ENCODE measurements around the gene AGXT.
"Not testable (repeated sequence)": the region's sequence is repeated elsewhere in the genome, so short reads cannot be mapped to it uniquely, and the experiment has no call there.

Gene AGXT

DNA sequence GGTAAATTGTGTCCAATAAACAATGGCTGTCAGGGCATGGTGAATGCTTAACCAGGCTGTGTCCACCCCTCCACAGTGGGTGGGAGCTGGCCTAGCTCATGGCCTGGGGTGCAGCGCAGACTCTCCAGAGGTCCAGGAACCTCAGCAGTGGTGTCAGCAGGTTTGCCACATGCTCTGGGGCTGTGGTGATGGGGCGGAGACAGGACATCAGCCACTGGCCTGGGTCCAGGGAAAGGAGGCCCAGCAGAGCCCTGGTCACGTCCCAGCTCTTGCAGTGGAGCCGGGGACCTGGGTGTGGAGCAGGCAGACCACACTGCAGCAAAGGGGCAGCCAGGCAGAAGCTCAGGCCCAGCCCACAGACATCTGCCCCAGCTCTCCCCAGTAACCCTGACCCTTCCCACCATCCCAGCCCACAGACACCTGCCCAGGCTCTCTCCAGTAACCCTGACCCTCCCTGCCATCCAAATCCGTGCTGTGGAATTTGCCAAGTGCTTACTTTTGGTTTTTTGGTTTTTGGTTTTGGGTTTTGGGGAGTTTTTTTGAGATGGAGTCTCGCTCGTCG lies 34.8 kb upstream of the AGXT start:
- Mint-ChIP-seq H3K4me3 (no peak overlapping the region), H3K27me3 (peaks cover 64% of the 10 kb centered on the region), H3K27ac (no peak overlapping the region), H3K36me3 (no peaks in the 10 kb centered on the region), H3K4me1 (peaks cover 7% of the 10 kb centered on the region), H3K9me3 (no peaks in the 10 kb centered on the region)
- no peak for DNase-seq
- CTCF ChIA-PET: no interaction called here

DNA sequence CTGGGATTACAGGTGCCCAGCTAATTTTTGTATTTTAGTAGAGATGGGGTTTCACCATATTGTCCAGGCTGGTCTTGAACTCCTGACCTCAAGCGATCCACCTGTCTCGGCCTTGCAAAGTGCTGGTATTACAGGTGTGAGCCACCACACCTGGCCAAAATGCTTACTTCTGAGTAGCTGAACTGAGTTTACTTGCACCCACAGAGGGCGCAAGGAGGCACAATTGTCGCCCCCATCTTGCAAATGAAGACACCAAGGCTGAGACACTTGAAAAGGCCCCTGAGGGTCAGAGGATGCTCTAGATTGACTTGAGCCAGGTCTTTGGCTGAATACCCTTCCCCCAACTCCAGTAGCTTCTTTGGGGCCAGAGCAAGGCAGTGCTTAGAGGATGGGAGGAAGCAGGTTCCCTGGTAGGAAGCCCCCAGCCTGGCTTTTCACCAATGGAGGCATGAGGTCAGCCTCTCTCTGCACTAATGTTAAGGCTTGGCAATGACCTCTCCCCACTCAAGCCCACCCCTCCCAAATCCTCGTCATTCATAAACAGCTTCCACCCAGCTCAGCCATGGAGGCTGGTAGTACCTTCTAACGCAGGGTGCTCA lies 34.1 kb upstream of the AGXT start:
- peaks cover 64% of the 10 kb centered on the region for H3K27me3 Mint-ChIP-seq
- CTCF ChIA-PET: no interaction called here
- no peak overlapping the region for H3K27ac Mint-ChIP-seq
- DNase-seq: no peak
- H3K4me3 Mint-ChIP-seq: no peak overlapping the region
- H3K4me1 Mint-ChIP-seq: peaks cover 7% of the 10 kb centered on the region
- H3K36me3 Mint-ChIP-seq: no peaks in the 10 kb centered on the region
- no peaks in the 10 kb centered on the region for H3K9me3 Mint-ChIP-seq

DNA sequence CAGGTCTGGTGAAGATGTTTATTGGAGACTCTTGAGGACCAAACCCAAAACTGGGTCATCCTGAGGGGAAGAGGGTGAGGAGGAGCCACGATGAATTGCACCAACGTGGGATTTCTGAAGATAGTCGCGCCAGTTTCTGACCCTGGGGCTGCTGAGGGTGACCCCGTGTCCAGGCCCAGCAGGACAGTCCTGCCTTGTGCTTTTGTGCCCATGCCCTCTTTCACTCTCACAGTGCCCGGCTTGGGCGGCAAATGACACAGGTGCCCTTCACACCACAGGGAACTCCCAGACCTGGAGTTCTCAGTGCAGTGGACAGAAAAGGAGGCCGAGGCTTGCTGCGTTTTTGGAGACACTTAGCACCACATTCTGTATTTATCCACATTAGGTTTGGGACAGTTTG lies 33.1 kb upstream of the AGXT start:
- Mint-ChIP-seq H3K4me3 (no peak overlapping the region), H3K9me3 (no peaks in the 10 kb centered on the region), H3K27ac (no peak overlapping the region), H3K27me3 (peaks cover 63% of the 10 kb centered on the region), H3K4me1 (peaks cover 7% of the 10 kb centered on the region), H3K36me3 (no peaks in the 10 kb centered on the region)
- DNase-seq: no peak
- CTCF ChIA-PET: no interaction called here

DNA sequence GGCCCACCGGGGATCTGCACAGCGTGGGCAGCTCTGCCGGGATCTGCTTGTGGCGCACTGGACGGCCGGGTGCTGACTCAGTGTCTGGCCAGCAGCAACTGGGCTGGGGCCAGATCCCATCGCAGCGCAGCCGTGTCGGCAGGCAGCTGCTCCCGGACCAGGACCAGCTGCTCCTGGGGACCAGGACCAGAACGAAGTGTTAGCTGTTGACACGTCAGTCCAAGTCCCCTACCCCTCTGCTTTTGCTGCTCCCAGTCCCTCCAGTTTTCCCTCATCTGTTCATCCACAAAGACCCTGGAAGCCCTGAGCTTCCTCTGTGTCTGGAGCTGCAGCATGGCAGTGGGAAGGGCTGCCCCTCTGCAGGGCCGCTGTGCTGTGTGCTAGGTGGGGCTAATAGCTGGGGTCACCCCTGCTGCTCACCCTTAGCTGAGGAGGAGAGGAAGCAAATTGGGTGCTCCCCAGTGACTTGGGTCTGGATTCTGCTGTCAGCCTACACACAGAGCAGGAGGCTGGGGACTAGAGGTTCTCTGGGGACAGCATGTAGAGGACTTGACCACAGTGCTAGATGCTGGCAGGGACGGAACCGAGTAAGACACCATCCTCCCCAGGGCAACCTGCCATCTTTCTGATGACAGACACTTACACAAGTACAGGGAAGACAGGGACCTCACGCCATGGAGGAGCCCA lies 31.7 kb upstream of the AGXT start:
- Mint-ChIP-seq H3K27me3 (peaks cover 61% of the 10 kb centered on the region), H3K4me3 (no peak overlapping the region), H3K36me3 (no peaks in the 10 kb centered on the region), H3K4me1 (peaks cover 2% of the 10 kb centered on the region), H3K27ac (no peak overlapping the region), H3K9me3 (no peaks in the 10 kb centered on the region)
- CTCF ChIA-PET: no interaction called here
- DNase-seq: no peak

DNA sequence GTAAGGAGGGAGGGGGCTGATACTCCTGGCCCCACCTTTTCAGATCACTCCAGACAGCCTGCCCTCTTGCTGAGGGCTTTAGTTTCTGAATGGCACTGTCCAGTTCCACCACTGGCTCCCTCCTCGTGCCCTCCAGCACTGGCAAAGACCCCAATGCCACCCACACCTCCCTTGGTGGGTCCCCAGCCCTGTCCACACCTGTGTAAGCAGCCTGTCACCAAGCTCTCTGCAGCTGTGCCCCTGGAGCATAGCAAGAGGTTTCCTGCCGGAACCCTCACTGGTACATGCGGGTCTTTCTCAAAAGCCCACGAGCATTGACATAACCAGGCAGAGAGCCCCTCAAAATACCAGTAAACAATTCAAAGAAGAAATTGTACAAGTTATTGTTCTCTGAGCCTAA lies 31.0 kb upstream of the AGXT start:
- H3K4me1 Mint-ChIP-seq: peaks cover 2% of the 10 kb centered on the region
- peaks cover 65% of the 10 kb centered on the region for H3K27me3 Mint-ChIP-seq
- DNase-seq: no peak
- CTCF ChIA-PET: no interaction called here
- H3K27ac Mint-ChIP-seq: no peak overlapping the region
- no peak overlapping the region for H3K4me3 Mint-ChIP-seq
- no peaks in the 10 kb centered on the region for H3K36me3 Mint-ChIP-seq
- no peaks in the 10 kb centered on the region for H3K9me3 Mint-ChIP-seq

DNA sequence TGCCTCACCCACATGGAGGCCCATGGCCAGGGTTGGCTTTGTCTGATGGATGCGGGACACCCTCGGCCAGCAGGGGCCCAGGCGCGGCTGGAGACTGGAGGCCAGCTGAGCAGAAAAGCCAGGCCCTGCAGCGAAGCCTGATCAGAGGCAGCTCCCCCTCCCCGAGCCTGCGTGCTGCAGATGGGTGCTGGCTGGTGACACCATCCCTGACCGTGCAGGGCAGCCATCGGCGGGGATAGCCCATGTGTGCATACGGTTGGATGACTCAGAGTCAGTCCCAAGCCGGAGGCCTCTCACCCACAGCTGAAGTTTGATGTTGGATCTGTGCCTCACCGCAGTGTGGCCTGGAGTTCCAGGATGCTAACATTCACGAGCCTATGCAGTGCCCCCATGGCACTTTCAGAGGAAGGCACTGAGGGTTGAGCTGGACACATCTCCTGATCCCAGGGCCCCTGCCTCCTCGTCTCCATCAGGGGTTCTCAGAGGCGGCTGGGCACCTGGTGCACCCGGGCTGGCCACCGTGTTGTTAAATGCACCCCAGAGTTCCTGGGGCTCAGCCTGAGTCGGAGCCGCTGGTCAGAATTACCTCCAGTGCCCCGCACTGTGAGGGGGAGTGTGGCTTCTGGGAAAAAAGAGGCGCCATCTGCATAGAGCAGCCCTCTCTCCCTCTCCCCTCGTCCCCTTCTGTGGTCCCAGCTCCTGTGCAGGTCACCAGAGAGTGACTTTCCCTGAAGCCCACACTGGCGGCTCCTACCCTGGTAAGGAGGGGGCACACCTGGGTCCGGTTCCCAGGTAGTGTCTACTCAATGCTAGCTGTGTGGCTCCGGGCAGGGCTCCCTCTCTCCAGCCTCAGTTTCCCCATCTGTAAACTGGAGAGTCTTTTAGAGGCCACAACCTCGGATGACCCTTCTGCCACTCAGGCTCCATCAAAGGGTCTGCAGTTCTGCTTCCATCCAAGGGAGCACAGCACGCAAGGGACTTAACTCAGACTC lies 29.2 kb upstream of the AGXT start:
- Mint-ChIP-seq H3K27me3 (peaks cover 55% of the 10 kb centered on the region), H3K4me1 (no peaks in the 10 kb centered on the region), H3K9me3 (no peaks in the 10 kb centered on the region), H3K36me3 (no peaks in the 10 kb centered on the region), H3K27ac (no peak overlapping the region), H3K4me3 (no peak overlapping the region)
- CTCF ChIA-PET: interaction anchor here (0.9 to 2.1 kb wide), 6 partner anchors 10 to 325 kb away, joined by 3 to 11 read pairs (median 4); partner anchors contain the start of gene CAPN10
- no peak for DNase-seq

DNA sequence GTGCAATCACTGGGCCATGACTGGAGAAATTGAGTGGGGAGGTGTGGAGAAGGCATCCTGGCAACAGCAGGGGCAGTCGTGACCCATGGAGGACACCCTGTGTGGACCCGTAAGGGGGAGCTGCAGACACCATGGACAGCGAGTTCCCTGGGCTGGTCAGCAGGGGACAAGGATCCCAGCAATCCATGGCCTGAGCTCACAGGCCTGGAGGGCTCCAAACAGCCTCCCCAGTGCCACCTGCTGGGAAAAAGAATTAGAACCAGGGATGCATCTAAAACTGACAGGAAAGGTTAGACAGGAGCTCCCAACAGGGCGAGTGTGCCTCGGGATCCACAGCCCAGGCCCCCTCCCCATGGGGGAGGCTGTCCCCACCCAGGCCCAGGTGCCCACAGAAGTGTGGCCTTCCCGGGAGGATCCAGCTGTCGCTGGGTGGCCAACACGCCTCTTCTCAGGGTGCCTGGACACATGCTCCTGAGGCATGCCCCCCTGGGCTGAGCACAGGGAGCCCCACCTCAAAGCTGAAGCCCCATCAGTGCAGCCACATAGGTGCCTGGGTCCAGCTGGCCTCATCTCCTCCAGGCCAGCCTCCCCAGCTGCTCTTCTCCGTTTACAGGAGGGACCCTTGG lies 28.1 kb upstream of the AGXT start:
- peaks cover 49% of the 10 kb centered on the region for H3K27me3 Mint-ChIP-seq
- no peak overlapping the region for H3K27ac Mint-ChIP-seq
- DNase-seq: peak; percentile 47
- H3K9me3 Mint-ChIP-seq: peaks cover 6% of the 10 kb centered on the region
- no peaks in the 10 kb centered on the region for H3K4me1 Mint-ChIP-seq
- CTCF ChIA-PET: interaction anchor here (0.9 to 2.1 kb wide), 6 partner anchors 9 to 326 kb away, joined by 3 to 11 read pairs (median 4); partner anchors contain the start of gene CAPN10
- H3K4me3 Mint-ChIP-seq: no peak overlapping the region
- H3K36me3 Mint-ChIP-seq: no peaks in the 10 kb centered on the region

DNA sequence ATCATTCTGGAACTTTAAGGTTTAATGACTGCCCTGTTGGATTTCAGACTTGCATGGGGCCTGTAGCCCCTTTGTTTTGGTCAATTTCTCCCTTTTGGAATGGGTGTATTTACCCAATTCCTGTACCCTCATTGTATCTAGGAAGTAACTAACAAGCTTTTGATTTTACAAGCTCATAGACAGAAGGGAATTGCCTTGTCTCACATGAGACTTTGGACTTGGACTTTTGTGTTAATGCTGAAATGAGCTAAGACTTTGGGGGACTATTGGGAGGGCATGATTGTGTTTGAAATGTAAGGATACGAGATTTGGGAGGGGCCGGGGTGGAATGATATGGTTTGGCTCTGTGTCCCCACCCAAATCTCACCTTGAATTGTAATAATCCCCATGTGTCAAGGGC lies 22.3 kb upstream of the AGXT start:
- H3K36me3 Mint-ChIP-seq, H3K27ac Mint-ChIP-seq, H3K9me3 Mint-ChIP-seq, H3K4me1 Mint-ChIP-seq, H3K4me3 Mint-ChIP-seq, DNase-seq, CTCF ChIA-PET: not testable (repeated sequence)
- peaks cover 17% of the 10 kb centered on the region for H3K27me3 Mint-ChIP-seq

DNA sequence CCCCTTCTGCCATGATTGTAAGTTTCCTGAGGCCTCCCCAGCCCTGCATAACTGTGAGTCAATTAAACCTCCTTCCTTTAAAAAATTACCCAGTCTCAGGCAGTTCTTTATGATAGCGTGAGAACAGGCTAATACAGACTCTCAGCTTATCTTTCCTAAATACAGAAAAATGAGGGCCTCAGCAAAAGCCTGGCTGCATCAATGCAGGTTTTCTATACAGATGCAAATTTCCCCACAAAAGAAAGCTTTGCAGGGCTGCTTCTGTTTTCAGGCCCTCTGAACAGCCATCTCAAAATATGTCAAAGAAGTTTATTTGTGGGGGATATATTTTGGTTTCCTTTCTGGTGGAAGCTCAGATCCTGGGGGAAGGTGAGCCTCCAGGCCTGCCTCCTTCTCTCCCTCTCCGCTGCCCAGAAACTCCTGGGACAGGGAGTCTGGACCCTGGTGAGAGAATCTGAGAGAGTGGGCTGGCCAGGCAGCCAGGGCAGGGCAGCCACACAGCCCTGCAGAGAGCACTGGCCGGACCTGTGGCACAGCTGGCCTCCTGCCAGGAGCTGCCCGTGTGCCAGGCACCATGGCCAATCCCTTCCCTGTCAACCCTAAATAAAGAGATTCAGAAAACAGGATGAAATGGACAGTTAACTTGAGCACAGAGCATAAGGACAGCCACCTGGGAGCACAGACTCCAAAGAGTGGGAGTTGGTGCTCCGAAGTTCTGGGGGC lies 21.6 kb upstream of the AGXT start:
- Mint-ChIP-seq H3K27me3 (peaks cover 15% of the 10 kb centered on the region), H3K4me1 (no peaks in the 10 kb centered on the region), H3K36me3 (no peaks in the 10 kb centered on the region), H3K4me3 (no peak overlapping the region), H3K9me3 (peaks cover 9% of the 10 kb centered on the region), H3K27ac (no peak overlapping the region)
- no peak for DNase-seq
- CTCF ChIA-PET: no interaction called here

DNA sequence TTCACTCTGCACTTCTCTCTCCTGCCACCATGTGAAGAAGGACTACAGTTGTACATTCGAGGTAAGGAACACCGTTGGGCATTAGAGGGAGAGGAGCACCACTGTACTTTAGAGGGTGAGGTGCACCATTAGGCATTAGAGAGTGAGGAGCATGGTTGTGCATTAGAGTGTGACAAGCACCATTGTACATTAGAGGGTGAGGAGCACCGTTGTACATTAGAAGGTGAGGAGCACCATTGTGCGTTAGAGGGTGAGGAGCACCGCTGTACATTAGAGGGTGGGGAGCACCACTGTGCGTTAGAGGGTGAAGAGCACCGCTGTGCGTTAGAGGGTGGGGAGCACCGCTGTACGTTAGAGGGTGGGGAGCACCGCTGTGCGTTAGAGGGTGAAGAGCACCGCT lies 20.8 kb upstream of the AGXT start:
- Mint-ChIP-seq H3K36me3 (no peaks in the 10 kb centered on the region), H3K27me3 (peaks cover 10% of the 10 kb centered on the region), H3K27ac (no peak overlapping the region), H3K4me1 (no peaks in the 10 kb centered on the region), H3K4me3 (no peak overlapping the region), H3K9me3 (peaks cover 9% of the 10 kb centered on the region)
- CTCF ChIA-PET: no interaction called here
- DNase-seq: no peak

DNA sequence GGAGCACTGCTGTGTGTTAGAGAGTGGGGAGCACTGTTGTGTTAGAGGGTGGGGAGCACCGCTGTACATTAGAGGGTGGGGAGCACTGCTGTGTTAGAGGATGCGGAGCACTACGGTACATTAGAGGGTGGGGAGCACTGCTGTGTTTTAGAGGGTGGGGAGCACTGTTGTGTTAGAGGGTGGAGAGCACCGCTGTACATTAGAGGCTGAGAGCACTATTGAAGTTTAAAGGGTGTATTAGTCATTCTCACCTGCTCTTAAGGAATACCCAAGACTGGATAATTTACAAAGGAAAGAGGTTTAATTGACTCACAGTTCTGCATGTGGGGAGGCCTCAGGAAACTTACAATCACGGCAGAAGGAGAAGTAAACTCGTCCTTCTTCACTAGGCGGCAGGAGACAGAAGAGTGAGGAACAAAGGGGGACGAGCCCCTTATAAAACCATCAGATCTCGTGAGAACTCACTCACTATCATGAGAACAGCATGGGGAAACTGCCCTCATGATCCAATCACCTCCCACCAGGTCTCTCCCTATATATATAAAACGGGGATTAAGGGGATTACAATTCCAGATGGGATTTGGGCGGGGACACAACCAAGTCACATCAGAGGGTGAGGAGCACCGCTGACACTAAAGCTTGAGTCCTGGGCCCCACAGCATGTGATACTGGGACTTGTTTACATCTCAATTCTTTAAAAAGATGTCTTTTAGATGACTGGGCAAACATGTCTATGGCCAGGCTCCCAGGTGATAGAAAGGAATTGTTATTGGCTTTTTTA lies 19.5 kb upstream of the AGXT start:
- peaks cover 10% of the 10 kb centered on the region for H3K9me3 Mint-ChIP-seq
- DNase-seq: no peak
- no peaks in the 10 kb centered on the region for H3K4me1 Mint-ChIP-seq
- no peak overlapping the region for H3K4me3 Mint-ChIP-seq
- peaks cover 10% of the 10 kb centered on the region for H3K27me3 Mint-ChIP-seq
- CTCF ChIA-PET: interaction anchor here (0.8 to 0.9 kb wide), 3 partner anchors 9 to 644 kb away, joined by 3 read pairs; no protein-coding TSS in a partner anchor
- H3K27ac Mint-ChIP-seq: no peak overlapping the region
- peaks cover under 1% of the 10 kb centered on the region for H3K36me3 Mint-ChIP-seq

DNA sequence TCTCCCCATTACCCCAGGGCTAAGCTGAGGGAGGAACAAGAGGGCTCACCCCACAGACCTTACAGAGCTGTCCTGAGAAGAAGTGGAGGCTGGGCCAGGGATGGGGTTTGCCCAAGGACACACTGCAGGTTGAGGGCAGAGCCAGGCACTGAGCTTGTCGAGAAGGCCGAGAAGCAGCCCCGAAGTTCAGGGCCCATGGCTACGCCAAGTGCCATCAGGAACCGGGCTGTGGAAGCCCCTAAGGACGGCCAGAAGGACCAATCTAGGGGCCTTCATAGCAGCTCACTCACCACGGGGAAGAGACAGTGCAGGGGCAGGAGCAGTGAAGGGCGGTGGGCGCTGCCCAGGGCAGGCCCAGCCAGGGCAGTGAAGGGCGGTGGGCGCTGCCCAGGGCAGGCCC lies 18.6 kb upstream of the AGXT start:
- Mint-ChIP-seq H3K36me3 (peaks cover 2% of the 10 kb centered on the region), H3K27me3 (peaks cover 7% of the 10 kb centered on the region), H3K4me1 (no peaks in the 10 kb centered on the region), H3K27ac (no peak overlapping the region), H3K4me3 (no peak overlapping the region), H3K9me3 (peaks cover 17% of the 10 kb centered on the region)
- DNase-seq: no peak
- CTCF ChIA-PET: interaction anchor here (0.8 to 0.9 kb wide), 3 partner anchors 10 to 645 kb away, joined by 3 read pairs; no protein-coding TSS in a partner anchor

DNA sequence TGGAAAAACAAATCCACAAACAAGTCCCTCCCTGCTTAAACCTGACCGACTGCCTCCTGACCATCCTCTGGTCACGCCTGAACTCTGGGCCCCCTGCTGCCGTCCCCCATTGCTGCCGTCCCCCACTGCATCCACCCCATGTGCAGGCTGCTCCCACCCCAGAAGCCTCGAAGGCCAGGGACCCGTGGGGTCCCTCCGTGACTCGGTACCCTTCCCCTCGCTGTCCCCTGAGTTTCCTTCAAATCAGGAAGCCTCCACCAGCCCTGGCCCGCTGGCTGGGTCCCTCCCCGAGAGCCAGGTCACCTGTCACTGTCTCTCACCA lies 17.9 kb upstream of the AGXT start:
- no peak overlapping the region for H3K27ac Mint-ChIP-seq
- H3K36me3 Mint-ChIP-seq: peaks cover 2% of the 10 kb centered on the region
- no peak overlapping the region for H3K4me3 Mint-ChIP-seq
- DNase-seq: no peak
- CTCF ChIA-PET: interaction anchor here (0.9 to 1.7 kb wide), 4 partner anchors 10 to 36 kb away, joined by 3 to 10 read pairs (median 4); no protein-coding TSS in a partner anchor
- H3K4me1 Mint-ChIP-seq: no peaks in the 10 kb centered on the region
- H3K9me3 Mint-ChIP-seq: peaks cover 15% of the 10 kb centered on the region
- peaks cover 5% of the 10 kb centered on the region for H3K27me3 Mint-ChIP-seq
